HG03066 (cell line): ENCODE data around the gene CBLN3.
"Not testable (repeated sequence)": the region's sequence is repeated elsewhere in the genome, so short reads cannot be mapped to it uniquely, and the experiment has no call there.

Experiments
- ATAC-seq: cut with Tn5 transposase; IDR thresholded peaks from one replicate; pipeline ENCODE4 v1.9.1; 2021; ENCODE audit warnings: low read depth; ENCODE audit not compliant: unreplicated experiment

The CBLN3 gene

DNA sequence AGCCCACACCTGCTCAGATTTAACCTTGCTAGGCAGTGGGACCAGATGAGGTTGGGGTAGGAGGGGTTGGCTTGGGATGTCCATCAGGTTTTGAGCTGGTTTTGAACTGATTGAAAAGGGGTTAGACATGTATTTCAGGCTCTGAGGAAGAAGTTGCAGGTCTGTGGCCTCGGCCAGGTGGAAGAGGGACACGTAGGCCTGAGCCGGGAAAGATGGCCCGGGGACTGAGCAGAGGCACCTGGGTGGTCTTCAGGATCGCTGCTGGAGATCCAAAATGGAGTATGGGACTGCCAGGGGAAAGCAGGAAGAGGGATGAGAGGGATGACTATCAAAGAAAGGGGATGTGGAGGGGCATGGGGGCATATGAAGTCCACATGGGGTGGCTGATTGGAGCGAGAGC is 23.1 kb downstream of the CBLN3 start:
- no peak for ATAC-seq

DNA sequence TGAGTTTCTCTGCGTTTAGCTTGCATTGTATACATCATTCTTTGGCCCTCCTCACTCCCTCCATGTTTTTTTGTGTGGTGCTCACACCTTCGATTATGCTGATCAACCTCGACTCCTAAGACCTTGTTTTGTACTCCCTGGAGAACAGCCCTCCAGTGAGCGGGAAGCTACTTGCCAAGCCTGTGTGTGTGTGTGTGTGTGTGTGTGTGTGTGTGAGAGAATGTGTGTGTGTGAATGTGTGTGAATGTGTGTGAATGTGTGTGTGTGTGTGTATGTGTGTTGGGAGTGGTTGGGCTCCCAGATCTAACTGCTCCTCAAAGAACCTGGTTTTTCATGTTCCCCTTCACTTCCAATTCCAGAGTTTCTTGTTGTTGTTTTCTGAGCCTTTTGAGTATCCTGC is 24.7 kb downstream of the CBLN3 start:
- ATAC-seq, result no peak

DNA sequence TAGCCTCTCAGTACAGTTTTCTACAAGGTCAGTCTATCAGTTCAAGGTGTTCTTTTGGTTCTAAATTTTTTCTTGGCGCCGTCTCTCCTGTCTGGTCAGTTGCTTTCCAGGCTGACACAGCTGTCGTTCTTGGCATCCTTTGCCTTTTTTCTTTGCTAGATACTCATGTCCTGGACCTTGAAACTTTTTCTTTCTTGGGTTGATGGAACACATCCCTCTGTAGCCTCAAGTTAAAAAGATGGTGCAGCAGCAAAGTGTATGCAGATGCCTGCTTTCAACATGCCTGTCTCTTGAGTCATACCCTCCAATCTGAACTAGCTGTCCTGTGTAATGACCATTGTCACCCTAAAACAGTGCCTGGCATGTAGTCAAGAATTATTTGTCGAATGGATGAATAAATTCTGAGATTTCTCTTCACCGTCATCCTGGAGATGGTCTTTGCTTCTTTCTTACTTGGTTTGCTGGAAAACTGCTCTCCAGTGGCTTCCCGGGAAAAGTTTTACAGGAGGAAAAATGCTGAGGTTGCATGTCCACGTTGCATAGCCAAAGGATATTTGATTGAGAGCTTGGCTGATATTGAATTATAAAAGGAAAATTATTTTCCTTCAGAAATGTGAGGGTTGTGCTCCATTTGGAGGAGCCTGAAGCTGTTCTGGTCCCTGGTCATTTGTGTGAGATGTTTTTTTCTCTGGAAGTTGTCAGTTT is 26.0 kb downstream of the CBLN3 start:
- ATAC-seq, result no peak

DNA sequence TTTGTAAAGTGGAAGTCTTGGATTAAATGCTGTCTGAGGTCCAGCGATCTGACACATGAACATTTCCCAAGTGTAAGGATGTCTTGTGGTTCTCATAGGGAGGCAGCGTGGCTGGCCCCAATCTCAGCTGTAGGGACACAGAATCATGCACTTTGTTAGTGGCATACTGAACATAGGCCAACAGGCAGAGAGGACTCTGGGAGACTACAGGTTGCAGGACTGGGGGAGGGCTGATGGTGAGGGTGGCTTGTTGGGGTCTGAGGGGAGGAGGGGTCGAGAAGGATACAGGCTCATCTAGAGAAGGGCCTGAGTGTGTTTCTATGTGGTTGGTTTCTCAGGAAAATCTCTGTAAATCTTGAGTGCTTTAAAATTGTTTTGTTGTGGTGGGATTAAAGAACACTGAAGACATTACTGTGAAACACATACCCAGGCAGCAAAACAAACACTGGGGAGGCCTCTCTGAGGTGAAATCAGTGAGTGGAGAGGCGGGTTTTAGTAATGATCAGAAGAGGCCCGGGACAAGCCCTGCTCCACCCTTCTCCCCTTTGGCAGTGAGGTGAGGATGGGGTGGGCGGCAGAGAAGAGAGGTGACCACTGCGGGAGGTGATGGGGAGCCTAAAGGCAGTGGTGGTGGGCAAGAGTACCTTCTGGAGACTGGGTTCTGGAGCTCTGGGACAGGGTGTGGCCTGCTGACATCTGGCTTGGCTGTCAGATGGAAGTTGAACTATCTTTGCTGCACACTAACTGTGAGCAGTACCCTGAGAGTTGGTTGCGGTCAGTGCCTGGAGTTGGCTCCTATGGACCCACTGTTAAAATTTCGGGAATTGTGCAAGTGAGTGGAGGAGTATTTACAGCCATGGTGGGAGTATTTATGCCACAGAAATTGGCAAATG is 27.4 kb downstream of the CBLN3 start:
- no peak for ATAC-seq

DNA sequence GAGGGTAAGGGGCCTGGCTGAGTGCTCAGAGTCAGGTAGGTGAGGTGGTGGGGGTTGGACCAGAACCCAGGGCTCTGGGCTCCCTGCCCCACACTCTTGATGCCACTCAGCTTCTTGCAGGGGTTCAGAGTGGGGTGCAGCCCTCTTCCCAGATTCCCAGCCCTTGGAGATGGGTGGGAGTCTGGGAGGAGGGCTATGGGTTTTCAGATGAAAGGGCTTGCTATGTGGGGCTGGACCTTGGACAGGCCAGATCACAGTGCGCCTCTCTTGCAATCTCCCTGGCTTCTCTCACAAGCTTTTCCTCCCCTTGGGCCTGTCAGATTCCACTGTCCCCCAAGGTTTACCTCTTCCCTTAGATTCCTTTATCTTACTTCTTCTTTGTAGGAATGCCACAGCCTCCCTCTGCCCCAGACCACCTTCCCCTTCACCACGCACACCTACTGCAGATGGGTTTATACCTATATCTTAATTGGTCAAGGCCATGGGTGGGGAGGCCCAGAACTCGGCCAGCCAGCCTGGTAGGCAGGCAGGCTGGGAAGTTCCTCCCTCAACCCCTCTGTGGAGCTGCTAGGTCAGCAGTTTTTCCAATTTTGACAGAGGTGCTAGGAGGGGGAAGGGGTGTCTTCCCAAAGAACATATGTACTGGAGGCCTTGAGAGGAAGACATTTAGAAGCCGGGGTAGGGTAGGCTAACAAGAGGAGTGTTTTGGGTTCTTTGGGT is 29.3 kb downstream of the CBLN3 start:
- no peak for ATAC-seq

DNA sequence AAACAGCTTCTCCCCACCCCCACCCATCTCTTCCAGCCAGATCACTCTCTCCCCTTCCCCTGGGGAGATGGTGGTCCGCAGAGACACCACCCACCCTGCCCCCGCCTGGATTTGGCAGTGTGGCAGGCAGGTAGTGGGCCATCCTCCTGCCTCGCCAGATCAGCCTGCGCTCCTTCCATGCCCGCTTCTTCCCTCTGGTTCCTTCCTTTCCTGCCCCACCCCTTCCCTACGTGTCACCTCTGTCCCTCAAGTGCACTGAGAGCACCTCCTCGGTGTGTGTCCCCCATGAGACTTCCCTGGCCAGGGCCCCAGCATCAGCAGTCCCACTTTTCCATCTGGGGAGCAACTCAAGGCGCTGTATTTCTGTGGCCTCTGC is 30.0 kb downstream of the CBLN3 start:
- no peak for ATAC-seq

DNA sequence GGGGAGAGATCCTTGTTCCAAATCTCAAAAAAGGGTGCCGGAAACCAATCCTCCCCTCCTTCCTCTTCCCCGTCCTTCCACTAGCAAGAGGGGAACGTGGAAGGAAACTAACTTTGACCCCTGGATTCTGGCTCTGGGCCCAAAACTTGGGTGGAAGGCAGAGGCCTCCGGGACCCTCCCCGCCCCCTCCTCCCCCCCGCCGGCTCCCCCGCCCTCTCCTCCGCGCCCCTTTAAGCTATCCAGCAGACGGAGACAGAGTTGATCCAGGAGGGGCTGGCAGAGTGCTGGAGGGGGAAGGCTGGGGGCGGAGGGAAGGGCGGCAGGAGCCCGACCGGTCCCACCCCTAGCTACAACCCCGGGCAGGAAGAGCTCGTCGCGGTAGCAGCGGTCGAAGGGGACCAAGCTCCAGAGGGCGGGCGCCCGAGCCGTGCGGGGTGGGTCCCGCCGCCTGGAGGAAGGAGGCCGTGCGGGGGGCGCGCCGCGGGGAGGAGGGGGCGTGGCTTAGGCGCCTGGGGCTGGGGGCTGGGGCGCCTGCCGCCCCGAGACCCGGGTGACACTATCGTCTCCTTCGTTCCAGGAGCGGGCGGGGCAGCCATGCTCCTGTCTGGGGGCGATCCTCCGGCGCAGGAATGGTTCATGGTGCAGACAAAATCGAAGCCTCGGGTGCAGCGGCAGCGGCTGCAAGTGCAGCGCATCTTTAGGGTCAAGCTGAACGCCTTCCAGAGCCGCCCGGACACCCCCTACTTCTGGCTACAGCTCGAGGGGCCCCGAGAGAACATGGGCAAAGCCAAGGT is 30.6 kb downstream of the CBLN3 start, which contains the start of gene NYNRIN:
NYNRIN (plus strand) TSS at position 351 of the 794 bp plus-strand sequence; CDS start at position 595, 244 bp downstream.
- ATAC-seq, result no peak

DNA sequence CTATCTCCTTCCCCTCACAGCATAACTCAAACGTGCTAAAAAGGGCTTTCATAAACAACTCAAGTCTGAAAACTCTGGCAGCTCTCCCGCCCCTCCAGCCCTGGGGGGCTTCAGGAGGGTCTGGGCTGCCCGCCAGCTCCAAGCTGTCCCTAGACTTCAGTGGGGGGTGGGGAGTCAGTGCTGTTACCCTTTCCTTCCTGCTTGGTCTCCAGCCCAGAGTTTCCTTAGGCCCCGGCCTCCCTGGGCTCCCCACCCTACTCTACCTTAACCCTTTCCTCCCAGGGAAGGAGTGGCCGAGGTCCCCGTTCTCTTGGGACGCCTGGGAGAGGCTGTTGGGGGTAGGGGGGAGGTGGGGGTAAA is 31.2 kb downstream of the CBLN3 start:
- ATAC-seq, result no peak

DNA sequence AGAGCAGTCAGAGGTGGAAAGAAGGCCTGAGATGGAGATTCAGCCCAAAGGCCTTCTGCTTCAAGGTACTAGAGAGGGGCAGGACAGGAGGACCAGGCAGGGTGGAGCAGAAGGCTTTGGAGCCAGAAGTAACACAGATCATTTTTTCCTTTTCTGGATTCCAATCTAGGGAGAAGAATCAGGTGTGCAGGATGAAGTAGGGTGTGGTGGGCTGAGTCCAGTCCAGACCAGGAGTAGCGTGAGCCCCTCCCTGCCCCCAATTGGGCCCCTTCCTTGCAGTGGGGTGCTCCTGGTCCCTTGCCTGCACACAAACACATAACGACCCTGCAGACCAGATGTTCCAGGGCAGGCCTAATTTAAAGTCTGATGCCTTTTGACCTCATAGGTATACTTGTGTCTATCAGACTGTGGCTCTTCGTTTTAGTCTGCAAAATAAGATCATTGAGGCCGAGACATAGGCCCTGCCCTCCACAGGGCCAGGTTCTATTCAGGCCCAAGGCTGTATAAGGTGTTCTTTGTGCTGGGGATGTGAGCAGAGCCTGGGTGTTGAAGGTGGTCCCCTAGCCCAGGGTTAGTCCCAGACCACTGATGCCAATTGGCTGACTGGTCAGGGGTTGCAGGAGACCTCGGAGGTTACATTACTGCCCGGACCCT is 31.7 kb downstream of the CBLN3 start:
- ATAC-seq, result no peak

DNA sequence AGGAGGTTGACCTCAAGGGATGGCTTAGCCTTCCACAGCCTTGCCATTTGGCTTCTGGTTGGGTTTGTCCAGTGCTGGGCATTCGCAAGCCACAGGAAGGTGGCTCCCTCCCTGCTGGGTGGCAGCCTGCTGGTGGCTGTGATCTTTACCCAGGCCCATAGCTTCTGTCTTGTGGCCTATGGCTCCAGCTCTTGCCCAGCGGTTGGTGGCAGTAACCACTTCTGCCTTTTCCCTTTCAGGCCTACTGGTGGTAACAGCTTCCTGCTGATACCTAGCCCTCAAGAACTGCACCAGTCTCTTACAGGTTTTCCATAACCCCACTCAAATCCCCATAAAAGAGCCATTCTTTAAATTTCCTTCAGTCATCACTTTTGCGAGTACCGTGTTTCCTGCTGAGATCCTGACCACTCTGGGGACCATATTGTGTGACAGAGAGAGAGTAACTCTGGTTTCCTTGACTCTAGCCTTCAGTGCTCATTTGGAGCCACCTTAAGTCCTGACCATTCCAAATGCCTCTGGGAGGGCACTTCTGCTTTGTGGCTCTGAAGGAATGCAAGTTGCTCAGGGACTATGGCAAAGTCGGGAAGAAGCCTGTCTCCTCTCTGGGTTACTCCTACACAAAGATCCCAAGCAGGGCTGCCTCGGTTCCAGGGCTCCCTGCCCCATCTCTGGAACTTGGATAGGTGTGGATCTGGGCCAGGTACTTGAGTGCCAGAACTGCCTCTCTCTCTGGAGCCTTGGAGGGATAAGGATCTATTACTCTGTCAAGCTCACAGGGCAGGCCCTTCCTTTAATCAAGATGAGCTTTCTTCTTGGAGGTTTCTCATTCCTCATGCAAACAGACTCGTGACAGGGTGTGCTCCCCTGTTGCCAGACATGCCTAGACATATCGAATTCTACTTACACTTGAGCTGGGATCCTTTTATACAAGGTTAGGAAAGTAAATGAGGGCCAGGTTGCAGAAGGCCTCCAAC is 33.6 kb downstream of the CBLN3 start:
- no peak for ATAC-seq

DNA sequence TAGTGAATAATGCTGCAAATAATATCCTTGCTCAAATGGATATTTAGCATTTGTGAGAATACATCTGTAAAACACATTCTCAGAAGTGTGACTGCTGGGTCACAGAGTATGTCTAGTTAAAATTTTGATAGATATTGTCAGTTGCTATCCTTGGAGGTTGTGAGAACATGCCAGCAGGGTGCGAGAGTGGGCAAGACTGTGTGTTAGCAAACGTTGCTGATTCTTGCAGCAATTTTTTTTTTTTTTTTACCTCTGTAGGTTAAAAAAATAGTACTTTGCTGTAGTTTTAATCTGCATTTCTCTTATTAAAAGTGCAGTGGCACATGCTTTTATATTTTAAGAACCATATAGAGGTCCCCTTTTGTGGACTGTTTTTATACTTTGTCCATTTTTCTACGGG is 35.2 kb downstream of the CBLN3 start:
- ATAC-seq, result no peak

DNA sequence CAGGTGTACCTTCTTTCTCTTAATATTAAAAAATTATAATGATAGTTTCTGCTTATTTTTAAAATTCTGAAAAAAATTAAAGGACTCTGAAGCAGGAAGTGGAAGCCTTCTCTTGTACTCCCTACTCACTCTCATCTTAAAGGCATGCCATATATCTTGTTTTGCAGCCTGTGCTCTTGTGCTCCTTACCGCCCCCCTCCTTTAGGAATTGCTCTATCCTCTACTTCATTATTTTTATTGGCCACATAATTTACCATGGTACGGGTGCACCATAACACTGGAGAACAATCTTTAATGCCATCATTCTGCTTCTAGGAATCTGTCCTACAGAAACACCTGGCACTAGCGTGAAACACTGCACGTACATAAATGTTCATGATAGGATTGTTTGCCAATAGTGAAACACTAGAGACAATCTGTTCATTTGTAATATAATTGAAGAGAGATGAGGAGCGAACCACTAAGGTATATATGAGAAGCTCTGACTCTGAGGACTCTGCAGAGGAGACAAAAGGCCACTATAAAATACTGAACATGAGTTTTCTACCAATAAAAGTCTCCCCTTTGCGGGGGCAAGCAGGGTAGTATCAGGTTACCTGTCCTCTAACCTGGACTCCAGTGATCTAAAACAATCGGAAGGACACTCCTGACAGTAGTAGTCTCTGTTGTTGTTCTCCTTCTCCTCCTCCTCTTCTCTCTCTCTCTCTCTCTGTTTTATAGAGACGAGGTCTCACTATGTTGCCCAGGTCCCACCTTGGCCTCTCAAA is 37.0 kb downstream of the CBLN3 start:
- no peak for ATAC-seq

DNA sequence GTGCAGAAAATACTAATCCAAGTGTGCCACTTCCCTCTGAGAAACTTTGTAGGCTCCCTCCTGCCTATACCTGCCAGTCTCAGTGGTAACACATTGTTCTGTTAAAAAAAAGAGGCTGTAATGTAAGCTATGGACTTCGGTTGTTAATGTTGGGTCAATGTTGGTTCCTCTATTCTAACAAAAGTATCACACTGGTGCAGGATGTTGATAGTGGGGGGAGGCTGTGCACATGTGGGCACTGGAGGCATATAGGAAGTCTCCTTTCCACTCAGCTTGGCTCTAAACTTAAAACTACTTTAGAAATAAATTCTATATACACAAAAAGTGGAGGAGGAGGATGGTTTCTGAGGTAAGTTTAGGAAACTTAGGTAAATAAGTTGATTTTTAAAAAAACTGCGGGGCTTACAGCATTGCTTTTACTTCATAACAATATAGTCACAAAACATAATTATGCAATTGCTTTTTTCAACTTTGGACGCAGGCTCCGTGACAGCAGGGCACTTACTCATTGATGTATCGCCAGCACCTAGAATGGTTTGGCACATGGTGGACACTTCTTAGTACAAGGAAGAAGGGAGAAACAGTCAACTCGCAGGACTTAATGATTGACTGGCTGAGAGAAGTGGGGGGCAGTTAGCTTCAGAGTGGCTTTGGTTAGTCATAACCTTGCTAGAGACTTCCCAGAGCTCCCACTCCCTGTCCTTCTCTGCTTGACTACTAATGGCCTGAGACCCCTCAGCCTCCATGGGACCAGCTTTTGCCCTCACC is 38.6 kb downstream of the CBLN3 start:
- no peak for ATAC-seq

DNA sequence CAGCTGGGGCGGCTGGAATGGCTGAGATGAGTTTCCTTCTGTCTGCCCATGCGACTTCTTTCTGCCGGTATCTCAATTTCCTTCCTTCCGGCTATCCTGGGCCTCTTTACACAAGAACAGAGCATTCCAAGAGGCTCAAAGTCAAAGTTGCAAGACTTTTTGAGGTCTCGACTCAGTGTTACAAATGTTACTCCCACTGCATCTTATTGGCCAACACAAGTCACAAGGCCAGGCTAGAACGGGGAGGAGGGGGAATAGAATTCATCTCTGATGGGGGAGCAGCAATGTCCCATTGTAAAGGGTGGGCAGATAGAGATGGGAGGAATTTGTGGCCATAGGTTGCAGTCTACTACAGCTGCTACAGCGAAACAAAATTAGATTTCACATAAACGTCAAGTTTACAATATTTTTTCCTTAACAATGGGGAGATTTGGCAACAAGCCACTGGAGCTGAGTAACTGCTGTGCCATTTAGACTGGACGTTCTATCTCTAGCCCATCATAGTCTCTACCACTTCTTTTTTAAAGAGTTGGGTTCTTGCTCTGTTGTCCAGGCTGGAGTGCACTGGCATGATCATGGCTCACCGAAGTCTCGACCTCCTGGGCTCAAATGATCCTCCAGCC is 40.1 kb downstream of the CBLN3 start:
- ATAC-seq, result no peak

DNA sequence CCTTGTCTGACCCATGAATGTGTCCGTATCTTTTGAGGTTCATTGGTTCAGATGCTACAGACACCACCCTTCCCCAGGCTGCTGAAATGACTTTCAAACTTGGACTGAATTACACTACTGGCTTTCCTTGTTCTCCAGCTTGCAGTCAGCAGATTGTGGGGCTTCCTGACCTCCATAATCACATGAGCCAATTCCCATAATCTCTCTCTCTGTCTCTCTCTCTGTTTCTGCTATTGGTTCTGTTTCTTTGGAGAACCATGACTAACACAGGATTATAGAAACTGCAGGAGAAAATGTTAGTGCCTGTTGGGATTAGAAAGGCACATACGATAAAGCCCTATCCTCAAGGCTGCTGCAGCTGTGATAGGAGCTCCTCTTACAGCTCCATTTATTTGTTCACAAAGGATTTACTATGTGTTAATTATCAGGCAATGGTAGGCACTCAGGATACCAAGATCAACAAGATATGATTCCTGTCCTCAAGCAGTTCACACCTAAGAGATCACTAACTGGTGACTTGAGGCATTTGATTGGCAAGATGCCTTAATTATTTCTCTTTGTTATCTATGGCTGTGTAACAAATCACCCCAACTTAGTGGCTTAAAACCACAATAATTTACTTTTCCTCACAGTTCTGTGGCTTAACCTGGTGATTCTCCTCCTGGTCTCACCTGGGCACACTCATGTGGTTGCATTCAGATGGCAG is 40.8 kb downstream of the CBLN3 start:
- no peak for ATAC-seq

DNA sequence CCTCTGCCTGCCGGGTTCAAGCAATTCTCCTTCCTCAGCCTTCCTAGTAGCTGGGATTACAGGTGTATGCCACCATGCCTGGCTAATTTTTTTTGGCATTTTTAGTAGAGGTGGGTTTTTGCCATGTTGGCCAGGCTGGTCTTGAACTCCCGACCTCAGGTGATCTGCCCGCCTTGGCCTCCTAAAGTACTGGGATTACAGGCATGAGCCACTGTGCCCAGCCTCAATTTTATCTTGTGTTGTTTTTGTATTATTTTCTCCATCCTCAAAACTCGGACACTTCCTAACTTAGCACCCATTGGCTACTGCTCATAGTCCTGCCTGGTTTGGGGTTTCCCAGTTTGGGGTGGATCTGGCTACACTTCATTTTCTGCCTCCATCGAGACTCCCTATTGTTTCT is 41.9 kb downstream of the CBLN3 start:
- ATAC-seq, result not testable (repeated sequence)

DNA sequence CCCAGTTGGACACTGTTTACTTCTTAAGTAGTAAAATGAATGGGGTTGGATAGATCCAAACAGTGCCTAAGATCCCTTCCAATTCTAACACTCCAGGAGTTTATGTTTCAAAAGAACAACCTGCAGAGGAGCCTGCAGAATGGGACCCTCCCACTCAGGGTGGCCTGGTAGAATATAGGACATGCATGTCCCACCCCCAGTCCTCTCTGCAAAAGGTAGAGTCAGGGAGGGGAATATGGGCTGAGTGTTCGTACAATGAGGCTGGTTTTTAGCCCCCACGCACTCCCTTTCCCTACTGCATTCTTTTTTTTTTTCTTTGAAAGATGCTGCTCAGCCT is 42.5 kb downstream of the CBLN3 start:
- ATAC-seq, result no peak
